Stimulated activated CD8-positive, alpha-beta memory T cell treated with anti-CD3 and anti-CD28 coated beads, Interleukin-15, amount 100 ng/mL, for 4 hours (primary cell): Measurements from ENCODE around the gene ACADL.

Experiments
- DNase-seq, 2 donors: peaks; one replicate each; pipeline ENCODE4 v3.0.0-alpha.2; 2020; ENCODE audit warnings: low read depth in 2 of 2

ACADL gene

GRCh38 chr2:210224941-210225672 is at the start of gene ACADL:
Gene ACADL (minus strand): TSS chr2:210225447. CDS start chr2:210225263, 184 bp downstream.
- DNase-seq: no peak

- no peak for DNase-seq
Measured at GRCh38 chr2:210271300-210271699, 46.1 kb upstream of the ACADL start.

GRCh38 chr2:210269148-210269547 is 43.9 kb upstream of the ACADL start:
- no peak for DNase-seq

DNA sequence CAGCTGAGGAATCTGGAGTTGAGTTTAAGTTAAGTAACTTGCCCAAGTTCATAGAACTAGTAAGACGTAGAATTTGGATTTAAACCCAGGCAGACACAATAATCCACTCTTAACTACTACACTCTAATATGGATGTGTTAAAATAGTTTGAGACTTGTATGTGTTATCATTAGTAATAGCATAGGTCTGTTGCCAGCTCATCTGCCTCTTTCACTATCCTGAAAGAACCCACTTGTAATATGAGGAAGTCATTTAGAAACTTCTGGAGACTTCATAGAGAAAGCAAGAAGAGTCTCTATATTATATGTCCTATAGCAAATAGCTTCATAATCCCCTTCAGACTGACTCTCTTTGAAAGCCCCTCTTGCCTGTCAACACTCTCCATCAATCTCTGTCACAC is 43.0 kb upstream of the ACADL start:
- no peak for DNase-seq

DNA sequence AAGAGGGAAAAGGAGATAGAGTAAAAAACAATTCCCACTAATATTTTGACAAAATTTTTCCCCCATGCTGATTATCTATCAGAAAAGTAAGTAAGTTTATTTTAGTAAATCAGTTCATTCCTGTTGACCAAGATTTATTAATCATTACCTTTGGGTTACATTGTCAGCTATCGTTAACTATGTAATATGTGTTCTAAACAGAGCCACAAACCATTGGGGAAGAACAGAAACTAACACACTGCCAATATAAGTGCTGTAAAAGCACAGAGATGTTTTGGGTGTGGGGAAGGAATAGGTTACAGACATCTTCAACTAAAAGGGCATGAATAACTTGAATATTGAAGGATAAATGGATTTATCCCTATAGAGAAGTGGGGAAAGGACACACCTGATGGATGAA is 42.5 kb upstream of the ACADL start:
- no peak for DNase-seq

GRCh38 chr2:210264282-210264681 is 39.0 kb upstream of the ACADL start:
- DNase-seq: no peak

DNA sequence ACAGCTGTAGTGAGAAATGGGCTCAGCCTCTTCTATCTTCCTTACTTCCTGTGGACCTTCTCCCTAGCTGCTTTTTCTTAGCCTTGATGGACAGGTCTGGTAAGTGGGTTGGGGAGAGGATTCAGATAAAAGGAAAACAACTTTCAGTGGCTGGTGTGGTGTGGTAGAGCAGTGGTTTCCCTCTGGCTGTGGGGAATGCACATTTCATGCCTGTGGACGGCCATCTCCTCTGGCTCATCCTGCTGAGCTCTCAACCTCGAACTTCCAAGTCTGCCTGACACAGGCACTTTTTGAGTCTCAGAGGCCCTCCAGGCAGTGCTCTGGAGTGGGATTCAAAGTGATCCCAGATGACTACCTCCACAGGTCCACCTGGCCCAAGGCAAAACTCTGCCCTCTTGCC is 38.6 kb upstream of the ACADL start:
- DNase-seq: no peak

DNA sequence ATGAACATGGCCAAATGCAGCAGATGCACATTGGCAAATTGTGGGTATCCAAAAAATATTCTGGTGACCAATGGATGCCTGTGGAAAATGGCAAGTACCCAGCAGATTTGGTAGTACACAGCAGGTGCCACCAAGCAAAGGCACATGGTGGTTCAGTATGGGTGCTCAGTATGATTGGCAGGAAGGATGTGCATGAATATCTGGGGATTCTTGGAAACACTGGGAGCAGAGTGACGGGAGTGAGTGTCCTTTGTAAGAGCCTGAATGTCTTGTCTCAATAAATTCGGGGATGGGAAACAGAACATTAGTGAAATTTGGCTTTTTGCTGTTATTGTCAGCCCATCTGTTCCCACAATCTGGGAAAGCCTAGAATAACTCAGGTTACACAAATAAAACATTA is 36.8 kb upstream of the ACADL start:
- DNase-seq: no peak

DNA sequence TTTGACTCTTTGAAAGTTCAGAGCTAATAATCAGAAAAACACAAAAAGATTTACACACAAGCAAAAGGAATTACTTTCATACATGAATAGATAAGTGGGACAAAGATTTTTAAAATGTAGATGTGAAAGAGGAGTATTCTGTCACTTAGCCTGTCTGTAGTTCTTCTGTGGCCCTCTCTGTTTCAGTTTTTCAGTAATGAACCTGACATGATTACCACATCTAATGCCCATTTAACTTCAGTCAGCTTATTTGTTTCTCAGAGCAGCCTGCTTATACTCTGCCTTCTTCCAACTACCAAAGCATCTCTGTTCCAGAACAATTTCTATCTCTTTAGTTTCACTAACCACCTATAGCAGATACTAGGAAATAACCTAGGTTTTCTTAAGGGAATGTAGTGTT is 34.4 kb upstream of the ACADL start:
- no peak for DNase-seq

DNA sequence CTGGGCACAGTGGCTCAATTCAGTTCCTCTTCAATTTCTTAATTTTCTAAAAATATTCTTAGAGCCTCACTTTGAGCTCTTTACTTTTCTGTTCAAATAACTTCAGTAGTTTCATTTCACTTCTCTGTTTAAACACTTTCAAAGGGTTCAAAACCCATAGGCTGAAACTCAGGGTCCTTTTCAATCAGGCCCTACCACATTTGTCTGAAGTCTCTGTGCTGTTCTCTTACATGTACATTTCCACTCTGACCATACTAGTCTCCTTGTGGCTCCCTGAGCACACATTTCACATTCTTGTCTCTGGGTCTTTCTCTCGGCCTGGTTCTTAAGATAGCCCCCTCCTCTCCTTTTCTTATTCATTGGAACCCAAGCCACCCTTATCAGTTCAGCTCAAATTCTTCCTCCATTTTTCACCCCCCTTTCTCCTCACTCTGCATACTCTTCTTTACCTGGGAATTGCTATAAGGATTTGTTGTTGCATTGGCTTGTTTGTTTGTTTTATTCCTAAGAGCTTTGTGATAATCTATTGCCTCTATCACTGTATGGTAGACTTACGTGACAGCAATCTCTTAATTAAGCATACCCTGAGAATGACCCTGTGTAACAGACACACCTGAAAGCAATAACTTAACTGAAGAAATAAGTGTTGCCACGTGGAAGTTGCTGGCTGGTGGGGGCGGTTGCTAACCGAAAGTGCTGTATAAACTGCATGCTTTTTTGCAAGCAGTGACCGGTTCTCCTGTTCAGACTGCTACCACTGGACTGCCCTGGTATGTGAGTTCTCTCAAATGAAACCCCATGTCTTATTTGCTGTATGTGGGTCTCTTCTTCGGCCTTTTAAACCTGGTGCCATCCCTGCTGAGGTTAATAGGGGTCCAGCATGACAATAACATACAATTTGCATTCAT is 27.7 kb upstream of the ACADL start:
- DNase-seq: no peak

- no peak for DNase-seq
Measured at GRCh38 chr2:210250622-210251021, 25.4 kb upstream of the ACADL start.

GRCh38 chr2:210233487-210233886 is 8.2 kb upstream of the ACADL start:
- DNase-seq: no peak

- no peak for DNase-seq
Measured at GRCh38 chr2:210230984-210231383, 5.7 kb upstream of the ACADL start.

DNA sequence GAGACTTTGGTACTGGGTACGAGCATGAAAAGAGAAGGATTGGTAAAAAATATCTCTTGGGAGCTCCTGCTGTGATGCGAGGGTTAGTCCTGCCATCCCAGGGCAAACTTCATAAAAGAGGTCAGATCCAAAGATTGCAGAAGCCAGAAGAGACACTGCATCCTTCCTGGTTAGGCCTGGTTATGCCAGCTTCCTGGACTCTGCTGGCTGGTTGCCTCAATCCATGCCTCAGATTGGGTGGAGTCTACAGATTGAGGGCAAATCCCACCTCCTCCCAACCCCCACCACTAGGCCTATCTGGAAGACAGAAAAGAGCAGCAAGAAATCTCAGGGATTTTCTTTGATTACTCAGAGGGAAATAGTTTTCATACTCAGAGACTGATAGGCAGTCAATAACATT is 5.3 kb upstream of the ACADL start:
- DNase-seq: no peak

DNA sequence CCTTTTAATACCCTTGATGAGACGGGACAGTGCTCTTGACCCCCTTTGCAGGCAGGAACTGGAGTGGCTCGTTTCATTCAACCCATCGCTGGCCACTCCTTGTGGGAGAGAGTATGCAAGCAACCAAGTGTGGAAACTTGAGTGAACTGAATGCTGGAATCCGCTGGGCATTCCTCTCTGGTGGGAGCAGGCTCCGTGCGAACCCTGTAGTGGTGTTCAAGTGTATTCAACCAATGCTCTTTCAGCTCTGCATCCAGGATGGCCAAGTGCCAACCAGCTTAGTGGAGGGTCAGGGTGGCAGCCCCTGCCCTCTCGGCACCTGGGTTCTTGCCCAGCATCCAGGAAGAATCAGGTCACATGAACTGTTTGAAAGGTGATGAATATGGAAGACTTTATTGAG is 3.3 kb upstream of the ACADL start:
- no peak for DNase-seq

GRCh38 chr2:210227290-210228088 is 2.2 kb upstream of the ACADL start:
- DNase-seq: no peak

GRCh38 chr2:210226223-210226622 is 976 bp upstream of the ACADL start:
- DNase-seq: no peak

DNA sequence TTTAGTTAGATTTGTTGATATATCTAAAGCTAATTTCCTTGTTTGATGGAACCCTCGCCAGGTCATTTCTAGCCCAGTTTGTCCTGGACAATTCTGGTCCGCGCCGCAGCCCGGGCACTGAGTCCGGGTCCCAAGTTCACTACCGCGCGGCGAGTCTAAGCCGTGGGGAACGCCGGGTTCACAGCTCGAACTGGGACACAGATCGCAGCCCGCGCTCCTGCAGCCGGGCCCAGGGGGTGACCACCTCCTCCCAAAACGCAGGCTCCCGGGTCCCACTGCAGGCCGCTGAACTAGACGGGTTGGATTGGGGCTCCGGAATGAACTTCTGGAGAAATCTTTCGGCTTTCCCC is 681 bp downstream of the ACADL start:
- DNase-seq: no peak

DNA sequence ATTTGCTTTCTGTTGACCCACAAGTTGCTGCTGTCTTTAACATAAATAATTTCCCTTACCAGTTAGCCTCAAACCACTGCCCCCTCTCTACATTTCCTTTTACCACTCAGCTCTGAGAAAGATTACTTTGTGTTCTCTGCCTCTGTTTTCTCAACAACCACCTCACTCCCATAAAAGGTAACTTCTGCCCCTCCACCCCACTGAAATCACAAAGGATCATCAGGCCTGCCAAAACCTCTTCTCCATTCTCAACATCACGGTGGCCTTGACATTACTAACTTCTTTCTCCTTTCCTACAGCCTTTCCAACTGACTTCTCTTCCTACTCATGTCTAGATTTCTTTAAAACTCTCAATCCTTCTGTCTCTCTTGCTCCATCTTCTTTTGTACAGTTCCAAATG is 10.1 kb downstream of the ACADL start:
- DNase-seq: no peak

DNA sequence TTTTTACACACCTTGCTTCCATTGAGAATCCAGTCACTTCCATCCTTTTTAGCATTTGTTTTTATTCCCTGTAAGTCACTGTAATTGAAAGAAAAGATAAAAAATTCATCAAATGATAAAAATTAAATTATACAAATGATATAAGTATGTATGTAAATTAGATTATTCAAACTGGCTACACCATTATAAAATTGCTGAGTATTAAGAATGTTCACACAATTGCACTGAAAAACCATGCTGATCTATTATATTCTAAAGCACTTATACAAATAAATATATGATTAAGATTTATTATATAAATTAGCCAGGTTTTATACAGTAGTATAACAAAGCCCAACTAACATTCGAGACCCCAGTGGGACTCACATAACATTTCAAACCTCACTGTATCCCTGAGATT is 15.1 kb downstream of the ACADL start:
- DNase-seq: no peak

GRCh38 chr2:210207929-210208328 is 17.3 kb downstream of the ACADL start:
- DNase-seq: no peak

GRCh38 chr2:210203558-210203957 is 21.7 kb downstream of the ACADL start:
- no peak for DNase-seq
